GM19193 (cell line): ENCODE measurements around the gene KIF14.

Experiments
- POLR2A ChIP-seq: IDR thresholded peaks from 4 replicates; pipeline ENCODE4 v1.6.1; 2011; ENCODE audit not compliant: insufficient read depth, insufficient read length; ENCODE audit errors: extremely low read depth

KIF14 gene

GRCh38 chr1:200646515-200646914, 26.0 kb upstream of the KIF14 start:
- TF ChIP-seq POLR2A, result no peak

- no peak for TF ChIP-seq POLR2A
Measured at GRCh38 chr1:200644021-200644420, 23.5 kb upstream of the KIF14 start.

DNA sequence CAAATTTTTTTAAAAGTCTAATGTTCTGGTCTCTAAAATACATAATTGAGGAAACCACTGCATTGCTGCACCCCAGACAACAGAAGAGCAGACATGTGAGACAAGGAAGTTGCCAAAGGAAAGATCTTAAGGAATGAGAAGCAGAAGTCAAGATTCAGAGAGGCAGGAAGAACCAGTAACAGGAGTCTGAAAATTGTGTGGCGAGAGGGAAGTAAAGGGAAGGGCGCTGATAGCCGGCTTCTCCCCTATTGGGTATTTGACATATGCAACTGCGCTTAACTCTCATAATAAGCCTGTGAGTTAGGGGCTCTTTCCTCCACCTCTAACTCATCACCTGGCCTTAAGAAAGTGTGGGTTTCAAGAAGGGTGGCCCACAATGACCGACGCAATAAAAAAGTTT, 21.9 kb upstream of the KIF14 start:
- TF ChIP-seq POLR2A, result no peak

GRCh38 chr1:200640963-200641401, 20.4 kb upstream of the KIF14 start:
- no peak for TF ChIP-seq POLR2A

GRCh38 chr1:200640373-200640962, 19.9 kb upstream of the KIF14 start:
- TF ChIP-seq POLR2A, result no peak

GRCh38 chr1:200638073-200638472, 17.5 kb upstream of the KIF14 start:
- TF ChIP-seq POLR2A, result no peak

GRCh38 chr1:200636681-200637080, 16.1 kb upstream of the KIF14 start:
- TF ChIP-seq POLR2A, result no peak

GRCh38 chr1:200634261-200635122, 13.9 kb upstream of the KIF14 start:
- TF ChIP-seq POLR2A, result no peak

DNA sequence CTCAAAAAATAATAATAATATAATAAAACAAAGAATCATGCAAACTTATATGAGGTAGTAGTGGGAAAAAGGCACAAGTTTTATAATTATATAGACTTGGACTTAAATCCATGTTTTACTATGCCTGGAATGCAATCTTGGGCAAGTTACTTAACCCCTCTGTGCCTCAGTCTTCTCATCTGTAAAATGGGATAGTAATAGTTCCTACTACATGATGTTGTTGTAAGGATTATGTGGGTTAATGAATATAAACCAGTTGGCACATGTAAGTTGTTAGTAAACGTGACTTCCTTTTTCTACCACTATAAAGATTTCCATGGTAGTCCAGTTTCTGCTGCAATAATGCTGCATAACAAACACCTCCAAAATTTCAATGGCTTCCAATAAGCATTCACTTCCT, 10.8 kb upstream of the KIF14 start:
- no peak for TF ChIP-seq POLR2A

- no peak for TF ChIP-seq POLR2A
Measured at GRCh38 chr1:200629876-200630514, 9.4 kb upstream of the KIF14 start.

DNA sequence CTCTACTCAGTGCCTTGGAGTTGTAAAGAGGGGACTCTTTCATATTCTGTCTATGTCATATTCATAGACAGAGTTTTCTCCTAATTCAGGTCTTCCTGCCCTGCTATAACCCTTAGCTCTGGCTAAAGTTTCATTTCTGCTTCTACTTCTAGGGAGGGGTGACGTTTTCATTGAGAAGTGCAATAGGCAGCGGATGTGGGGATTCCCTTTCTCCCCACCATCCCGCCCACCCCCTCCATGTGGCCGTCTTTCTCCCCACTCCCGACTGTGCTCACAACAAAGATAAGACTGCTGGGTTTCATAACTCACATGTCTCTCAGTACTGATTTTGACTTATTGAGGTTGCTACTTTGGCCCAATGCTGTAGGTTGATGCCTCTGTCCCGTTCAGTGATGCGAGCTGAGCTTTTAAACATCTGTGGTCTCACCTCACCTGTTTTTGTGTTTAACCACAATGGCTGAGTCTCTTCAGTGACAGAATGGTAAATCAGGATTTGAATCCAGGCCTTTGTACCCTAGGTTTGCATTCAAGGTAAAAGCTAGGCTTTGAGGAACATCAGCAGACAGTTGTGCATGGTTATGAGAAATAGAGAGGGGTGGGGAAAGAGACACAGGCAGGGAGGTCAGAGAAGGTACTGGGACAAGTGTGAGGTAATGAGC, 7.8 kb upstream of the KIF14 start:
- TF ChIP-seq POLR2A, result peak; percentile 38

- TF ChIP-seq POLR2A, result no peak
Measured at GRCh38 chr1:200627575-200628222, 7.1 kb upstream of the KIF14 start.

DNA sequence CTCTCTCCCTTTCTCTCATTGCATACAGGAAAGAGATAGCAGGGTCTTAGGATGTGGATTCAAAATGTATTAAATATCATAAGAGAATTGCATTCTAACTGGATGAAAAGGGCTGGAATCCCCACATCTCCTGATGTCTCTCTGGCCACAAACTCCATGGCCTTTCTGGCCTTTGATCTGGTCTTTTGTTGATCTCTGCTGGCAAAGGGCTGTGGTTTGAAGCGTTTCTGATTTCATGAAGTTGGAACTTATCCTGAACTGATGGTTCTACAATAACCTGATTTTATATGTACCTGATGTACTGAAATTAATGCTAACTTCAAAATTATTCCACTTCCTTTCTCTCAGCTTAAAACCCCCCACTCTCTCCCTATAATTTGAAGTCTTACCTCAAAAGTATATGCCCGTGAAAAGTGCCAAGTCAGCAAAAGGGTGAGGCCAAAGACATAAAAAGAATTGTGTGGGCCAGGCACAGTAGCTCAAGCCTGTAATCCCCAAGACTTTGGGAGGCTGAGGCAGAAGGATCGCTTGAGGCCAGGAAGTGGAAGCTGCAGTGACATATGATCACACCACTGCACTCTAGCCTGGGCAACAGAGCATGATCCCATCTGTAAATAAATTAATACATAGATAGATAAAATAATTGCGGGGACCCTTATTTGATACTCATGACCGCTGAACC, 6.4 kb upstream of the KIF14 start:
- no peak for TF ChIP-seq POLR2A

DNA sequence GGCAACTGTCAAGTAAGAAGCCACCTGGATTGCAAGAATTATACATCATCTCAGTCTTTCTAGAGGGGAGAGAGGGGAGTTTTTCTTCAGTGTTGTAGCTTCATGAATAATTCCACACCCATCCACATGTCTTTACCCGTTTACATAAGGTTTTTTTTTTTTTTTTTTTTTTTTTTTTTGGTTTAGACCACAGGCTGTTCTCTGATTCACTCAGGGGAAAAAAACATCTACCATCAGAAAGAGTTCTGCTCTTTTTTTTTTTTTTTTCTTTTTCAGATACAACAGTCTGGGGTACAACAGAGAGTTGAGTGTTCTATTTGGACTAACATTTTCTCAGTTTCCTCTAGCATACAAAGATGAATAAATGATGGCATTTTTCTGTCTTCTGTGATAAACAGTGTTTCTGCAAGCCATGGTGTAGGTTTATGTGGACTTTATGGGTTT, 4.9 kb upstream of the KIF14 start:
- no peak for TF ChIP-seq POLR2A
